RWPE2 (cell line): ENCODE measurements around the gene VWA3B.

Source experiments
- ATAC-seq: fragments of 200-7000 bp; cut with Tn5 transposase; 3 replicates; pipeline ENCODE4 v1.9.1; 2021; ENCODE audit warnings: low read depth
- DNase-seq: peaks from one replicate; pipeline ENCODE4 v3.0.0-alpha.2; 2020; ENCODE audit warnings: low spot score
- H3K27ac ChIP-seq: fragments of 450-650 bp; 2 replicates; pipeline ENCODE4 v1.5.1; 2017; ENCODE audit warnings: mild to moderate bottlenecking; ENCODE audit not compliant: poor library complexity, severe bottlenecking
- H3K27me3 ChIP-seq: fragments of 250-450 bp; sonication (Bioruptor Pico); 2 replicates; pipeline ENCODE4 v1.5.1; 2021; ENCODE audit warnings: mild to moderate bottlenecking, moderate library complexity; ENCODE audit not compliant: insufficient read depth, poor library complexity, severe bottlenecking
- H3K36me3 ChIP-seq: fragments of 250-450 bp; sonication (Bioruptor Pico); 2 replicates; pipeline ENCODE4 v1.5.1; 2020; ENCODE audit warnings: low read depth, mild to moderate bottlenecking, moderate library complexity
- H3K4me1 ChIP-seq: fragments of 250-450 bp; sonication (Bioruptor Pico); 2 replicates; pipeline ENCODE4 v1.5.1; 2021; ENCODE audit warnings: mild to moderate bottlenecking, moderate library complexity; ENCODE audit not compliant: insufficient read depth, poor library complexity, severe bottlenecking
- H3K4me3 ChIP-seq: fragments of 250-450 bp; sonication (Bioruptor Pico); 2 replicates; pipeline ENCODE4 v1.5.1; 2021; ENCODE audit warnings: mild to moderate bottlenecking, moderate library complexity; ENCODE audit not compliant: severe bottlenecking
- H3K9me3 ChIP-seq: fragments of 250-450 bp; sonication (Bioruptor Pico); 2 replicates; pipeline ENCODE4 v1.5.1; 2021; ENCODE audit warnings: mild to moderate bottlenecking, moderate library complexity; ENCODE audit not compliant: severe bottlenecking
- CTCF ChIP-seq: fragments of 450-650 bp; IDR thresholded peaks from one replicate; pipeline ENCODE4 v1.5.1; 2017; ENCODE audit warnings: mild to moderate bottlenecking, moderate library complexity; ENCODE audit not compliant: poor library complexity, severe bottlenecking

Gene VWA3B

GRCh38 chr2:98347298-98348065, 260.5 kb downstream of the VWA3B start:
- Histone ChIP-seq H3K27me3 (peaks cover 77% of the 10 kb centered on the region), H3K36me3 (no peaks in the 10 kb centered on the region), H3K27ac (no peak overlapping the region), H3K4me1 (no peaks in the 10 kb centered on the region), H3K9me3 (no peaks in the 10 kb centered on the region), H3K4me3 (no peak overlapping the region)
- DNase-seq = no peak
- ATAC-seq = peak; percentile 23; the same call in 1 of the 3 replicates
- TF ChIP-seq CTCF = no peak

- DNase-seq (no peak), ATAC-seq (no peak)
- Histone ChIP-seq H3K4me3 (no peak overlapping the region), H3K27me3 (peaks cover 73% of the 10 kb centered on the region), H3K27ac (no peak overlapping the region), H3K36me3 (no peaks in the 10 kb centered on the region), H3K4me1 (no peaks in the 10 kb centered on the region), H3K9me3 (no peaks in the 10 kb centered on the region)
- no peak for TF ChIP-seq CTCF
These were observed 261.1 kb downstream of the VWA3B start for GRCh38 chr2:98348066-98348561.

GRCh38 chr2:98350411-98350810, 263.4 kb downstream of the VWA3B start:
- no peaks in the 10 kb centered on the region for H3K4me1 ChIP-seq
- no peak overlapping the region for H3K4me3 ChIP-seq
- DNase-seq (no peak), ATAC-seq (no peak)
- H3K9me3 ChIP-seq = no peaks in the 10 kb centered on the region
- TF ChIP-seq CTCF = no peak
- peaks cover 50% of the 10 kb centered on the region for H3K27me3 ChIP-seq
- H3K36me3 ChIP-seq = no peaks in the 10 kb centered on the region
- no peak overlapping the region for H3K27ac ChIP-seq

- no peak overlapping the region for H3K4me3 ChIP-seq
- DNase-seq = no peak
- no peaks in the 10 kb centered on the region for H3K9me3 ChIP-seq
- peaks cover 12% of the 10 kb centered on the region for H3K4me1 ChIP-seq
- ATAC-seq = no peak
- no peaks in the 10 kb centered on the region for H3K36me3 ChIP-seq
- TF ChIP-seq CTCF = no peak
- peaks cover 3% of the 10 kb centered on the region for H3K27me3 ChIP-seq
- H3K27ac ChIP-seq = no peak overlapping the region
These were observed 268.9 kb downstream of the VWA3B start for GRCh38 chr2:98355881-98356280.

- Histone ChIP-seq H3K4me1 (peaks cover 12% of the 10 kb centered on the region), H3K9me3 (no peaks in the 10 kb centered on the region), H3K36me3 (no peaks in the 10 kb centered on the region), H3K27ac (no peak overlapping the region), H3K27me3 (no peaks in the 10 kb centered on the region), H3K4me3 (no peak overlapping the region)
- ATAC-seq (peak; percentile 73), DNase-seq (no peak)
- no peak for TF ChIP-seq CTCF
These were observed 269.8 kb downstream of the VWA3B start for GRCh38 chr2:98356729-98357128.
